WTC11 (cell line): Measurements from ENCODE around the gene CCDC175. TPM values are rescaled to one million over a fixed set of nuclear protein-coding genes. Genes with fewer than 3 reads are reported as not detected.

Source experiments
- ATAC-seq: fragments of 200-7000 bp; cut with Tn5 transposase; 2 replicates; pipeline ENCODE4 v1.10.0; 2021; ENCODE audit warnings: mild to moderate bottlenecking, moderate library complexity
- CTCF ChIA-PET: fragments of 300-600 bp; sonication (Branson Sonifier 250); formaldehyde crosslinking; loops from one replicate; lab custom pipeline; 2021; ENCODE audit warnings: antibody characterized with exemption; lab: Charles Lee
- POLR2A ChIA-PET: fragments of 350-600 bp; sonication (Branson Sonifier 250); formaldehyde crosslinking; loops from one replicate; lab custom pipeline; 2021; ENCODE audit warnings: antibody characterized with exemption; lab: Charles Lee
- DNase-seq: peaks from one replicate; pipeline ENCODE4 v3.0.0; 2021; ENCODE audit warnings: low spot score
- H3K27ac Mint-ChIP-seq: 2 replicates; pipeline ENCODE4 v1.8.0; 2021; ENCODE audit warnings: mixed read lengths
- H3K27me3 Mint-ChIP-seq: 2 replicates; pipeline ENCODE4 v1.8.0; 2021; ENCODE audit warnings: low read depth, mild to moderate bottlenecking, moderate library complexity, mixed read lengths
- H3K36me3 Mint-ChIP-seq: 2 replicates; pipeline ENCODE4 v1.8.0; 2021; ENCODE audit warnings: mixed read lengths
- H3K4me1 Mint-ChIP-seq: 2 replicates; pipeline ENCODE4 v1.8.0; 2022; ENCODE audit warnings: mixed read lengths
- H3K4me3 Mint-ChIP-seq: 2 replicates; pipeline ENCODE4 v1.8.0; 2021; ENCODE audit warnings: mild to moderate bottlenecking, moderate library complexity, mixed read lengths
- H3K9me3 Mint-ChIP-seq: 2 replicates; pipeline ENCODE4 v1.8.0; 2021; ENCODE audit warnings: mixed read lengths
- AFF4 ChIP-seq: sonication (generic); formaldehyde crosslinking; IDR thresholded peaks from 2 replicates; pipeline ENCODE4 v1.8.1; 2023; ENCODE audit warnings: mild to moderate bottlenecking, missing genetic modification reagents, borderline replicate concordance
- CTCF ChIP-seq: fragments of 200-600 bp; IDR thresholded peaks from 2 replicates; pipeline ENCODE4 v1.8.0; 2022; ENCODE audit warnings: antibody characterized with exemption
- E2F5 ChIP-seq: sonication (generic); formaldehyde crosslinking; IDR thresholded peaks from 2 replicates; pipeline ENCODE4 v1.8.1; 2022; ENCODE audit warnings: mild to moderate bottlenecking, moderate library complexity, missing genetic modification reagents
- ETV6 ChIP-seq: sonication (generic); formaldehyde crosslinking; IDR thresholded peaks from 2 replicates; pipeline ENCODE4 v1.8.1; 2022; ENCODE audit warnings: mild to moderate bottlenecking, missing genetic modification reagents
- FOXJ3 ChIP-seq: sonication (generic); formaldehyde crosslinking; IDR thresholded peaks from 2 replicates; pipeline ENCODE4 v1.9.0; 2021; ENCODE audit warnings: missing genetic modification reagents, mild to moderate bottlenecking, borderline replicate concordance
- HMGA2 ChIP-seq: fragments of 250-450 bp; sonication (Bioruptor Pico); IDR thresholded peaks from 2 replicates; pipeline ENCODE4 v1.4.0; 2021; ENCODE audit warnings: mild to moderate bottlenecking, moderate library complexity
- JAZF1 ChIP-seq: fragments of 250-450 bp; sonication (Bioruptor Pico); IDR thresholded peaks from 2 replicates; pipeline ENCODE4 v1.9.0; 2021; ENCODE audit warnings: moderate library complexity, mild to moderate bottlenecking, inconsistent platforms
- MYBL2 ChIP-seq: sonication (generic); formaldehyde crosslinking; IDR thresholded peaks from 2 replicates; pipeline ENCODE4 v1.8.1; 2023; ENCODE audit warnings: mild to moderate bottlenecking, moderate library complexity, missing genetic modification reagents
- NFATC4 ChIP-seq: fragments of 250-450 bp; sonication (Bioruptor Pico); IDR thresholded peaks from 2 replicates; pipeline ENCODE4 v1.9.0; 2021; ENCODE audit warnings: mild to moderate bottlenecking
- NR2C2 ChIP-seq: sonication (generic); formaldehyde crosslinking; IDR thresholded peaks from 2 replicates; pipeline ENCODE4 v1.8.0; 2022; ENCODE audit warnings: mild to moderate bottlenecking, missing genetic modification reagents
- PRDM15 ChIP-seq: sonication (generic); formaldehyde crosslinking; IDR thresholded peaks from 2 replicates; pipeline ENCODE4 v1.8.0; 2022; ENCODE audit warnings: missing genetic modification reagents
- PREB ChIP-seq: sonication (generic); formaldehyde crosslinking; IDR thresholded peaks from 2 replicates; pipeline ENCODE4 v1.8.1; 2022; ENCODE audit warnings: mild to moderate bottlenecking, missing genetic modification reagents, moderate library complexity, borderline replicate concordance
- RORB ChIP-seq: fragments of 250-450 bp; sonication (Bioruptor Pico); IDR thresholded peaks from 2 replicates; pipeline ENCODE4 v1.9.0; 2021; ENCODE audit warnings: mild to moderate bottlenecking
- TP53 ChIP-seq: sonication (generic); formaldehyde crosslinking; IDR thresholded peaks from 2 replicates; pipeline ENCODE4 v1.8.1; 2023; ENCODE audit warnings: mild to moderate bottlenecking, missing genetic modification reagents
- ZNF232 ChIP-seq: sonication (generic); formaldehyde crosslinking; IDR thresholded peaks from 2 replicates; pipeline ENCODE4 v1.8.0; 2022; ENCODE audit warnings: mild to moderate bottlenecking, missing genetic modification reagents
- ZNF263 ChIP-seq: sonication (generic); formaldehyde crosslinking; IDR thresholded peaks from 2 replicates; pipeline ENCODE4 v1.8.1; 2022; ENCODE audit warnings: low read depth, mild to moderate bottlenecking, moderate library complexity, missing genetic modification reagents
- ZNF317 ChIP-seq: sonication (generic); formaldehyde crosslinking; IDR thresholded peaks from 2 replicates; pipeline ENCODE4 v1.8.1; 2023; ENCODE audit warnings: low read depth, mild to moderate bottlenecking, moderate library complexity, missing genetic modification reagents, borderline replicate concordance
- ZNF512 ChIP-seq: sonication (generic); formaldehyde crosslinking; IDR thresholded peaks from 2 replicates; pipeline ENCODE4 v1.8.1; 2022; ENCODE audit warnings: missing genetic modification reagents, borderline replicate concordance
- total RNA-seq: library from RNA; stranded (reverse); gene quantifications from 3 replicates; pipeline ENCODE4 v1.2.3, GENCODE V29; 2021

Gene CCDC175
- total RNA-seq, 1 experiment from 2014 or later: not detected

- H3K27me3 Mint-ChIP-seq: no peaks in the 10 kb centered on the region
- no peaks in the 10 kb centered on the region for H3K36me3 Mint-ChIP-seq
- DNase-seq: no peak
- H3K9me3 Mint-ChIP-seq: no peaks in the 10 kb centered on the region
- no peak overlapping the region for H3K27ac Mint-ChIP-seq
- TF ChIP-seq CTCF (no peak), ZNF232 (CRISPR knock-in tag) (no peak), AFF4 (CRISPR knock-in tag) (no peak), PREB (CRISPR knock-in tag) (no peak), ZNF263 (CRISPR knock-in tag) (no peak), E2F5 (CRISPR knock-in tag) (no peak), ZNF317 (CRISPR knock-in tag) (no peak)
- peak; percentile 60 for ATAC-seq
- ChIA-PET POLR2A (no interaction called here), CTCF (interaction anchor here (1.6 to 7.7 kb wide), 2 partner anchors 13 to 57 kb away, joined by 6 to 103 read pairs; partner anchors contain the start of gene CCDC175)
- H3K4me1 Mint-ChIP-seq: peaks cover 29% of the 10 kb centered on the region
- no peak overlapping the region for H3K4me3 Mint-ChIP-seq
Observed at GRCh38 chr14:59564366-59564765, 12.2 kb downstream of the CCDC175 start.

GRCh38 chr14:59547310-59547709 is 29.3 kb downstream of the CCDC175 start:
- H3K4me1 Mint-ChIP-seq: peaks cover 11% of the 10 kb centered on the region
- CTCF ChIA-PET: interaction anchor here (0.6 kb wide), 1 partner anchor 29 kb away, joined by 3 read pairs; the partner anchor contains the start of gene CCDC175
- no peak overlapping the region for H3K4me3 Mint-ChIP-seq
- ATAC-seq (no peak), DNase-seq (no peak)
- peaks cover 2% of the 10 kb centered on the region; the same call in 1 of the 2 replicates for H3K27me3 Mint-ChIP-seq
- POLR2A ChIA-PET: no interaction called here
- peaks cover 16% of the 10 kb centered on the region for H3K36me3 Mint-ChIP-seq
- H3K9me3 Mint-ChIP-seq: peaks cover 22% of the 10 kb centered on the region
- no peak overlapping the region for H3K27ac Mint-ChIP-seq
- TF ChIP-seq HMGA2 (CRISPR knock-in tag): no peak
- TF ChIP-seq NR2C2 (CRISPR knock-in tag): no peak
- TF ChIP-seq MYBL2 (CRISPR knock-in tag): no peak
- TF ChIP-seq NFATC4 (CRISPR knock-in tag): no peak
- TF ChIP-seq JAZF1 (CRISPR knock-in tag): no peak
- TF ChIP-seq RORB (CRISPR knock-in tag): no peak
- TF ChIP-seq ETV6 (CRISPR knock-in tag): no peak
- TF ChIP-seq CTCF: no peak
- no peak for TF ChIP-seq TP53 (CRISPR knock-in tag)
- no peak for TF ChIP-seq ZNF512 (CRISPR knock-in tag)
- TF ChIP-seq PRDM15 (CRISPR knock-in tag): no peak
- no peak for TF ChIP-seq FOXJ3 (CRISPR knock-in tag)
